ENCODE data around the gene SPAG9. TPM values are rescaled to one million over a fixed set of nuclear protein-coding genes. Genes with fewer than 3 reads are reported as not detected.
"Not testable (repeated sequence)": the region's sequence is repeated elsewhere in the genome, so short reads cannot be mapped to it uniquely, and the experiment has no call there.

SPAG9 gene
- total RNA-seq, 1 donor from 2014 or later, result 233 TPM

DNA sequence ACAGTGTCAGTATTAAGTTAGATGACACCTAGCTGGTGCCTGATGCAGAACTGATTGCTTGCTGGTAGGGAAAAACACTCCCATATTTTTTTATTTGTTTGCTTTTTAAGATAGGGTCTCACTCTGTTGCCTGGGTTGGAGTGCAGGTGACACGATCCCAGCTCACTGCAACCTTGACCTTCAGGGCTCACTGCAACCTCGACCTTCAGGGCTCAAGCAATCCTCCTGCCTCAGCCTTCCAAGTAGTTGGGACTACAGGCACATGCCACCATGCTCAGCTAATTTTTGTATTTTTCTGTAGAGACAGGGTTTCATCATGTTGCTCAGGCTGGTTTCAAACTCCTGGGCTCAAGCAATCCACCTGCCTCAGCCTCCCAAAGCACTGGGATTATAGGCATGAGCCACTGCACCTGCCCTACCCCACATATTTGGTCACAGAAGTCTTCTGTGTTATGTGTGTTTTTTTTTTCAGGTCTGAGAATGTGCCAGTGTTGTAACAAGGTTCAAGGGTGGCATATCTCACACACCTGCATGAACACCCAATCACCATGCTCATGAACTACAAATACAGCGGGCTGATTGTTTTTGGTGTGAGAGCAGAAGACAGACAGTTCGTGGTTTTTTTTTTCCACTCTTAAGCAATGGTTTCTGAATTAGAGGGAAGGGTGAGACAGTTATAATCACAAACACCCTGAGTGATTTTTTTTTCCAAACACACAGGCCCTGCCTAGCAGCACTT lies 22.8 kb downstream of the SPAG9 start:
- DNase-seq (ENCODE audit: low spot score), result no peak
- intact Hi-C loops (cut with DNase I), result no loop called here
- no peak for ATAC-seq

DNA sequence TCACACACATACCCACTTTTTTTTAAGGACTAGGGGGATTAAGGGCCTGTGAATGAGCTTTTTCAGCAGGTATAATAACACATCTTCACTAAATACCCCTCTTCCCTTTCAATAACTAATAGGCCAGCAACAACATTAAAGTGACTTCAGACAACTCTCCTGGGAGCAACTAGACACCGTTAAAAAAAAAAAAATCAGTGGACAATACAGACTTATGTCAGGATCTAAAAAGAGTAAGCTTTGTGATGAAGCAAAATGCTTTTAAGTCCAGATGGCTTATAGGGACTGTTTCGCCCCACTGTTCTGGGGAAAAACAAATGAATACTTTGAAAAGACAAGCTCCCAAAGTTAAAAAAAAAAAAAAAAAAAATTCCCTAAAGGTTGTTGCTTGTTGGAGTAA lies 29.0 kb downstream of the SPAG9 start:
- no peak for DNase-seq (ENCODE audit: low spot score)
- intact Hi-C loops (cut with DNase I), result no loop called here
- ATAC-seq, result peak; percentile 63

DNA sequence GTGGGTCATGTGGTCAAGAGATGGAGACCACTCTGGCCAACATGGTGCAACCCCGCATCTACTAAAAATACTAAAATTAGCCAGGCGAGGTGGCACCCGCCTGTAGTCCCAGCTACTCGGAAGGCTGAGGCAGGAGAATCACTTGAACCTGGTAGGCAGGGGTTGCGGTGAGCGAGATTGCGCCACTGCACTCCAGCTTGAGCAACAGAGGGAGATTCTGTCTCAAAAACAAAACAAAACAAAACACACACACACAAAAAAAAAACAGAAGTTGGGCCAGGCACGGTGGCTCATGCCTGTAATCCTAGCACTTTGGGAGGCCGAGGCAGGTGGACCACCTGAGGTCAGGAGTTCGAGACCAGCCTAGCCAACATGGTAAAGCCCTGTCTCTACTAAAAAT lies 31.8 kb downstream of the SPAG9 start:
- intact Hi-C loops (cut with DNase I); ATAC-seq; DNase-seq (ENCODE audit: low spot score): not testable (repeated sequence)

DNA sequence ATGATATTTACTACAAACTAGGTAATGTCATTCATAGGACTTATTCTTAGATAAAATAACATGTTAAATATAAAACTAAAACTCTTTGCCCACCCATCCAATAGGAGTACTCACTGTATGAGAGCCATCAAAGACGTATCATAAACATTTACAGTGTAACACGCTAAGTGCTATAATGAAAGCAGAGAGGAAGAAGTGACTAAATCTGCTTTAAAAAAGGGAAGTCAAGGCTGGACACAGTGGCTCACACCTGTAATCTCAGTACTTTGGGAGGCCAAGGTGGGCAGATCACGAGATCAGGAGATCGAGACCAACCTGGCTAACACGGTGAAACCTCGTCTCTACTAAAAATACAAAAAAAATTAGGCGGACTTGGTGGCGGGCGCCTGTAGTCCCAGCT lies 32.4 kb downstream of the SPAG9 start:
- no peak for ATAC-seq
- intact Hi-C loops (cut with DNase I), result no loop called here
- no peak for DNase-seq (ENCODE audit: low spot score)

DNA sequence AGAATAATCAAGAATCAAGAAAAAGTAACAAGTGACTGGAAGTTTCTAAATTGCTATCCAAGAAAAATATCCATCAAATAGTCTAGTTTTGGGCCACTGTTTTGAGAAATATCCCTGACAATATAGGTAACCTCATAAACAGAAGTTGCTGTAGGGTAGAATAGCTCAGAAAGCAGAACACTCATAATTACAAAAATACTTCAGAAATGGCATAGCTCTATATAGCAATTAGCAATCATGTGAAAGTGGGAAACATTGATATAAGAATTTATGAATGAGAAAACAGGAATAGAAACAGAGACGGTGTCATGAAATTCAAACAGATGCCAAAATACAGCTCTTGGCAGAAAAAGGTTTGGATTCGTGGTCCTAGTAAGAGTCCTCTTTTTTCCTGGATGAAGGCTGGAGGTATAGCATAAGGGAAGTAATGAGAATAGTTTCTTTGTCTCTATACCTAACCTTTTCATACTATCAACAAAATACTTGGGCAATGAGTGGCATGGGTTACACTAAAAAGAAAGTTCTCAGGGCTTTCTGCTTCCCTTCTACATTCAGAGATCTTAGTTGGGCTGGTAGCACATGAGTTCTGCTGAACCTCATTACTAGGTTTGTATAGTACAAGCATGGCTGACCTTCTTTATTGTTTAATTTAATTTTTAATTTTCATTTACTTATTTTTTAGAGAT lies 33.5 kb downstream of the SPAG9 start:
- ATAC-seq (no peak), DNase-seq (ENCODE audit: low spot score) (no peak)
- intact Hi-C loops (cut with DNase I), result no loop called here

DNA sequence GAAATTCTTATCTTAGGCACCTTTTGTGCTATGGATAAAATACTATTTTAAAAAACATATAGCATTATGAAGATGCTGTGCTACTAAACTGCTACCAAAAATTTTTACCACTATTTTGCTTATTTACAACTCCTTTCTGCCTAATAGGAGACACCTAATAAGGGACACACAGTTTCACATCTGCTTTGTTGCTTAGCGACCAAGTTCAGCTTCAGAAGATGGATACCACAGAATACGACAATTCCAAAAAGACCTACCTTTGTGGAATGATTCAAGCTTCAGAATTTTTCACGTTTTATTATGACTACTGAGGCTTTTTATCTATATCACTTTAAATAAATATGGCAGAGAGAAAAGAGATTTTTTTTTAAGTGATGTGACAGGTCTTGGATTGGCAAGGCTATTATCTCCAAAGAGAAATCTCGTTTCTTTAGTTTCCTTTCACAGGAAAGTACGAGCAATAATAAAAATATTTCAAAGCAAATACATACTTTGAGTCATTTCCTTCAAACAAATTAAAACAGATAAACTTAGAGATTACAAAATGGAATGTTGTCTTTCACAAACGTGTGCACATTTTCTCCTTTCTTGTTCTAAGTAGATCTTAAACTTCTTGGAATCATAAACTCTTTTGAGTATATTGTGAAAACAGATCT lies 35.4 kb downstream of the SPAG9 start:
- ATAC-seq, result no peak
- intact Hi-C loops (cut with DNase I), result no loop called here
- DNase-seq (ENCODE audit: low spot score), result no peak

DNA sequence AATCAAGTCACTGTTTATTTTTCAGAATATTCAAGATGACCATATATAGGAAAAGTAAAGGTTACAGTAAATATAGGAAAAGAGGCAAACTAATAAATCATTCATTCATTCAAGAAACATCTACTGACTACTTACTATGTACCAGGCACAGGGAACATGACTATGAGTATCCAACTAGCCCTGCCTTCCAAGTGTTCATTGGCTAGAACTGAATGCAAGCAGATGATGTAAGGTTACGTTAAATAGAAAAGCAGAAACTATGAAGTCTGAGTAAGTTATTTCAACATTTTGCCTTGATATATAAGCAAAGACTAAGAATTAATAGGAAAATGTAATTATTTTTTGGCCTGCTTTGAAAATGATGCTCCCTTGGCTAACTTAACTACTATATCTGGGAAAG lies 36.7 kb downstream of the SPAG9 start:
- no peak for DNase-seq (ENCODE audit: low spot score)
- ATAC-seq, result no peak
- intact Hi-C loops (cut with DNase I), result no loop called here

DNA sequence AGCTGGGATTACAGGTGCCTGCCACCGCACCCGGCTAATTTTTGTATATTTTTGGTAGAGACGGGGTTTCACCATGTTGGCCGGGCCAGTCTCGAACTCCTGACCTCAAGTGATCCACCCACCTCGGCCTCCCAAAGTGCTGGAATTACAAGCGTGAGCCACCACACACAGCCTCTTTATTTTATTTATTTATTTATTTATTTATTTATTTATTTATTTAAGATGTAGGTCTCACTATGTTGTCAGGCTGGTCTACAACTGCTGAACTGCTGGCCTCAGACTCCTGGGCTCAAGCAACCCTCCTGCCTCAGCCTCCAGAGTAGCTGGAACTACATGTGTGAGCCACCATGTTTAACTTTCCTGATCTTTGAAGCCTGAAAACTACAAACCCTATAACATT lies 37.3 kb downstream of the SPAG9 start:
- intact Hi-C loops (cut with DNase I); DNase-seq (ENCODE audit: low spot score); ATAC-seq: not testable (repeated sequence)

DNA sequence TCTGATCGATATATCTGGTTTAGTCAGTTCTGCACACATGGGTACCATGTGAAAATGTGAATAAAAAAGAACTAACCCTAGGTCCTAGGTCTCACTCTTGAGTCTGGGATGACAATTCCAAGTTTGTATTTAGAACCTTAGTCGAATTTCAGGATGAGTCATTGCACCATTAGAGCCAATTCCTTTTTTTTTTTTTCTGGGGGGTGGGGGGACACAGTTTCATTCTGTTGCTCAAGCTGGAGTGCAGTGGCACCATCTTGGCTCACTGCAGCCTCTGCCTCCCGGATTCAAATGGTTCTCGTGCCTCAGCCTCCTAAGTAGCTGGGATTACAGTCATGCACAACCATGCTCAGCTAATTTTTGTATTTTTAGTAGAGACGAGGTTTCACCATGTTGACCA lies 41.6 kb downstream of the SPAG9 start:
- ATAC-seq (no peak), DNase-seq (ENCODE audit: low spot score) (no peak)
- intact Hi-C loops (cut with DNase I), result no loop called here

DNA sequence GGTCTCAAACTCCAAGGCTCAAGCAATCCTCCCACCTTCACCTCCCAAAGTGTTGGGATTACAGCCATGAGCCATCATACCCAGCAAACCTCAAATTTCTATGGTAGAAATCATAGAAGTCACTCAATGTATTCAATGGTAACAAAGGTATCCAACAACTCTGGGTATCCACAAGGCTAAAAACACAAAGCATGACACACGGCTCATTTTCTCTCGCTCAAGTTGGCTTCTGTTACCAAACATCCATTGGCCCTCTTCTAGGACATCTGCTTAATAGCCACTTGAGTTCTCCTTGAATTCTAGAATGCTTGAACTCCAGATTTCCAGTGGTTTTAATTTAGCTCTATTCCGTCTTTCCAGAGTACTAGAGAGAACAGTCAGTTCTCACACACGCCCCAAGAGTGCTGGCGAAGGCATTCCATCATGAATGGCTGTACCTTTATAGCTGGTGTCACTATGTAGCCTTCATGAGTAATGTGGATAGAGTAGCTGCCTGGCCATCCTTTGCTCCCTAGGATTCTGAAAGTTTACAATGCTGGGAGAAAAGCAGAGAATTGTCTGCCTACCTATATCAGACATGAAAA lies 42.6 kb downstream of the SPAG9 start:
- ATAC-seq, result no peak
- intact Hi-C loops (cut with DNase I), result no loop called here

DNA sequence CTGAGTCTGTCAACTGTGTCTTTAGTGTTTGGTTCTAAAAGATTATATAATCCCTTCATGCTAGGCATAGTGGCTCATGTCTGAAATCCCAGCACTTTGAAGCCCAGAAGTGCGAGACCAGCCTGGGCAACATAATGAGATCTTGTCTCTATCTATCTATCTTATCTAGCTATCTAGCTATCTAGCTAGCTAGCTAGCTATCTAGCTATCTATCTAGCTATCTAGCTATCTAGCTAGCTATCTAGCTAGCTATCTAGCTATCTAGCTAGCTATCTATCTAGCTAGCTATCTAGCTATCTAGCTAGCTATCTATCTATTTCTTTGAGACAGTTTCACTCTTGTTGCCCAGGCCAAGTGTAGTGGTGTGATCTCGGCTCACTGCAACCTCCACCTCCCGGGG lies 43.8 kb downstream of the SPAG9 start:
- intact Hi-C loops (cut with DNase I), result no loop called here
- DNase-seq (ENCODE audit: low spot score), result no peak
- no peak for ATAC-seq

More for the DNA sequence above, 42.6 kb downstream of the SPAG9 start:
- no peak for DNase-seq (ENCODE audit: low spot score)

DNA sequence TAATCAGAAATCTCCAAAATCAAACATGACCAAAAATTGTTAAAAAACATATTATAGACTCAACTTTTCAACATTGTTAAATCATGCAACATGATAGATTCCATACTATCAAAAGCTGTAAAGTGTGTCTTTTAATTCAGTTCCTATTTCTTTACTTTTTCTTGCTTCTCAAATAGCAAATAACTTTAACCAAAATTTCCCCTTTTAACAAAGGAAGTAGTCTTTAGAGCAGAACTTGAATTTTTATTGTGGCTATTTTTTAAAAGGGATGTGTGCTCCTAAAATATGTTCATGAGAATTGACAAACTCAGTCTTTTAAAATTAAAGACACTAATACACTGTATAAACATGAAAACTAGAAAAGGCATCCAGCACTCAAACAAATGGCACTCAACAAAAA lies 49.1 kb downstream of the SPAG9 start:
- ATAC-seq (no peak), DNase-seq (ENCODE audit: low spot score) (no peak)
- intact Hi-C loops (cut with DNase I), result no loop called here

DNA sequence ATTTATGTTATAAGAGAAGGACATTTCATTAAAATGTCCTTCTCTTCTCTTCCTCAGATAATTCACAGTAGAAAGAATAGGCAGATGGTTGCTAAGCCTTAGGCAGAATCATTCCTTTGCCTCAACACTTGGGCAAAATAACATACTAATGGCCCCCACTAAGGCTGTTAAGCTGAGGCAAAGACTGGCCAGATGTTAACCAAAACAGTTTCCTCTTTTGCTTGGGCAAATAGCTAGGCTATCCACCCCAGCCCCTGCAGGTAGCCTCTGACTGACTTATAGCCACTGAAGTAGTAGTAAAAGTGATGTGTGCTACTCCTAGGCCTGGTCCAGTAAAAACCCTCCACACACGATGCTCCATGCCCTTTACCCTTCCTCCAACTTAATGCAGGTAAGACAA lies 55.2 kb downstream of the SPAG9 start:
- no peak for ATAC-seq
- intact Hi-C loops (cut with DNase I), result no loop called here
- no peak for DNase-seq (ENCODE audit: low spot score)

DNA sequence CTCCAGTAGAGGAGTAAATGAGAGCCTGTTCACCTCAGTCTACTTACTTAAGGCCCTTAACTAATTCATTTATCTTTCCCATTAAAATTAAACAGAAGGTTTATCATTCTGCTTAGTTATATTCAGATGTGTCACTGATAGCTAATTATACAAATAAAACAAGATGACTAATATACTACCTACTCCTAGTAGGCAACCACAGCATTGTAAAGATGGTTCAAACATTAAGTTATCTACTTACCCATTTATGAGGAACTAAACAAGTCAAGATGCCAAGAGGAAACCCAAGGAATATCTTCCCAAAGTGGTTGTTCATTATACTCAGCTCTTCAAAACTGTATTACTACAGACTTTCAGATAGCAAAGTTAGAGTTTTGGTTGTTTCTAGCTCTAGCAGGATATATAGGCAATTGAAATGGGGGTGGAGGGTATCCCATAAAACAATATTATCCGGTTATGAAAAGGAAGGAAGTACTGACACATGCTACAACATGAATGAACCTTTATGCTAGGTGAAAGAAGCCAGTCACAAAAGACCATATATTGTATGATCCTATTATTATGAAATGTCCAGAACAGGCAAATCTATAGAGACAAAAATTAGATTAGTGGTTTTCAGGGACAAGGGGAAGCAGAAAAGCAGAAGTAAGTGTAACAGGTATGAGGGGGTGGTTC lies 56.5 kb downstream of the SPAG9 start:
- intact Hi-C loops (cut with DNase I), result no loop called here
- DNase-seq (ENCODE audit: low spot score), result no peak
- ATAC-seq, result no peak

DNA sequence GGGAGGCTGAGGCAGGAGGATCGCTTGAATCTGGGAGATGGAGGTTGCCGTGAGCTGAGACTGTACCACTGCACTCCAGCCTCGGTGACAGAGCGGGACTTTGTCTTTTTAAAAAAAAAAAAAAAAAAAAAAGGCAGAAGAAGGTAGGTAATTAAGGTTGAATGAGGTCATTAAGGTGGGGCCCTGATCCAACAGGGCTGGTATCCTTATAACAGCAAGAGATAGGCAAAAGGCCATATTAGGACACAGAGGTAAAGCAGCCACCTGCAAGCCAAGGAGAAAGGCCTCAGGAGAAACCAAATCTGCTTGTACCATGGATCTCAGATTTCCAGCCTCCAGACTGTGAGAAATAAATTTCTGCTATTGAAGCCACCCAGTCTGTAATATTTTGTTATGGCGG lies 60.3 kb downstream of the SPAG9 start:
- ATAC-seq, result no peak
- DNase-seq (ENCODE audit: low spot score), result no peak
- intact Hi-C loops (cut with DNase I), result no loop called here

DNA sequence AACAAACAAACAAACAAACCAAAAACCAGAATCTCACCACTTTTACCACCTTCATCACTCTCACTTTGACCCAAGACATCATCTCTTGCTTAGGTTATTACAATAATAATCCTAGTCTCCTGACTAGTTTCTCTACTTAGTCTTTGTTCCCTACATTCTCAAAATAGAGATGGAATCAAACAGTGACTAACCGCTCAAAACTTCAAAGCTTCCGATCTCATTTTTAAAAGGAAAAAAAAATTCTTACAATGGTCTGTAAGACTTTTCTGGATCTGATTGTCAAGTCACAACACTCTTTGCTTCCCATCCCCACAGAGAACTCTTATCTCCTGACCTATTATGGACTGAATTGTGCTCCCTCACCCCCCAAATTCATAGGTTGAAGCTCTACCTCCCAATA lies 60.9 kb downstream of the SPAG9 start:
- no peak for DNase-seq (ENCODE audit: low spot score)
- intact Hi-C loops (cut with DNase I), result no loop called here
- ATAC-seq, result no peak

DNA sequence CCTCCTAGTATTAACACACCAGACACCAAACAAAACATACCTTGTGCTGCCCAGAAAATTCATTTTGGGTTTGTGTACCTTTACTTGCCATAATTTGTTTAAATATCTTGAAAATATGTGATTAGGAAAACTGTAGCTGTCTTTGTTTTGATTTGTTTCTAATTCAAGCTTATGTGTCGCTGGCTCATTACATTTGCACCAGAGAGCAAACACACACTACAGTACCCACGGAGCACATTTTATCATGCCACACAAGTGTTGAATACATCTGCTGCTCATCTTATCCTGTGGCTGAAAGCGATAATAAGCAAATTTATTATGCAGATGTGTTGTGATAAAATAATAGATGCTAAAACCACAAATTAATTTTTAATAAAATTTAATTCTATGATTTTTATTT lies 63.1 kb downstream of the SPAG9 start:
- ATAC-seq, result no peak
- intact Hi-C loops (cut with DNase I), result no loop called here
- no peak for DNase-seq (ENCODE audit: low spot score)

DNA sequence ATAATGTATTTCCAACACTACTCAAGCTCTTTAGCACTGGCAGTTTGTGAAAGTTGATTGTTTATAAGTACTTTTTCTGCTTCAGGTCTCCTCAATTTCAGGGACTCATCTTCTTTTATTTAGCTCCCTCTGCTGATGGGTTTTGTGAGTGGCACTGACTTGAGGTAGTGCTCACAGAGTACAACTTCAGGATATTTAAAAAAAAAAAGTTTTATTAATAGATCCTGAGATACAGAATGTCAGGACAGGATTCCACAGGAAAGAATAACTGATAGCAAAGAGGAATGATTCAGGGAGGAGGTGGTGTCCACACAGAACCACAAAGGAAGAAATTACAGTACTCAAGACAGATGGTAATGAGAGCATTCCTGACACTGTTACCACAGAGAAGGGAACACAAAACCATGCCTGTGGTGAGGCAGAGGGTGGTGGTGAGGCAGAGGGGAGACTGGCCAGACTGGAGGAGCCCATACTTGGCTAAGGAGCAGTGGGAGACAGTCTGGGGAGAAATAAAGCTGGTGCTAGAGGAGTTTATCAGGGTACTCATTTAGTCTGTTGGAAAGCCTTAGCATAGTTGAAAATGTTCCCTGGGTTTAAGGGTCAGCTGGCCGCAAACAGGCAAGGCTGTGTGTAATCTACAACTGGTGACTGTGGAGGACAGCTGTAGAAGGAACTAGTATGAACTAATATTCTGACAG lies 63.7 kb downstream of the SPAG9 start:
- ATAC-seq (peak; percentile 89), DNase-seq (ENCODE audit: low spot score) (no peak)
- intact Hi-C loops (cut with DNase I), result no loop called here

DNA sequence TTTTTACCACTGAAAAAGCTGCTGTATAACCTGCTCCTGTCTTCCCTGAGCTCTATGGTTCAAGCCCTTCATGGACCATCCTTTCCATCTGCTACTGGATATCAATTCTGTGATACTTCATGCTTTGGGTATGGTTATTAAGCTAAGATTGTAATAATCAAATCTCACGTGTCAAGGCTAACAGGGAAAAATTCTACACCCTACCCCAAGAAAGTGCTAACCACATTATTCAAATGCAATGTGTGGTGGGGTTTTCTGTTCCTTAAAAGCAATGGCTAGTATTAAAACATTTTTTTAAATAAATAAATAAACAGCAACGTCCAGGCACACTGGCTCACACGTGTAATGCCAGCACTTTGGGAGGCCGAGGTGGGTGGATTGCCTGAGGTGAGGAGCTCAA lies 65.9 kb downstream of the SPAG9 start:
- ATAC-seq, result no peak
- DNase-seq (ENCODE audit: low spot score), result no peak
- intact Hi-C loops (cut with DNase I), result no loop called here

Measured in sciatic nerve (tissue), 2 donors.